KOPT-K1 (cell line): ENCODE results near the gene CMSS1.
"Not testable (repeated sequence)": the region's sequence is repeated elsewhere in the genome, so short reads cannot be mapped to it uniquely, and the experiment has no call there.

ENCODE experiments used
- H3K27ac ChIP-seq: fragments of 200-600 bp; sonication (generic); 2 replicates; pipeline ENCODE4 v1.5.1; 2016; ENCODE audit warnings: antibody characterized with exemption, mild to moderate bottlenecking, low read depth, low read length; ENCODE audit not compliant: poor library complexity, severe bottlenecking
- H3K36me3 ChIP-seq: fragments of 200-600 bp; sonication (generic); 2 replicates; pipeline ENCODE4 v1.5.1; 2017; ENCODE audit warnings: antibody characterized with exemption, mild to moderate bottlenecking, low read length, moderate library complexity; ENCODE audit not compliant: insufficient read depth
- H3K9me3 ChIP-seq: fragments of 200-600 bp; sonication (generic); 2 replicates; pipeline ENCODE4 v1.5.1; 2017; ENCODE audit warnings: antibody characterized with exemption, low read length, mild to moderate bottlenecking; ENCODE audit not compliant: insufficient read depth, poor library complexity, severe bottlenecking

The CMSS1 gene

GRCh38 chr3:100228247-100228646 lies 410.6 kb downstream of the CMSS1 start:
- no peak overlapping the region for H3K27ac ChIP-seq
- no peaks in the 10 kb centered on the region for H3K9me3 ChIP-seq
- no peaks in the 10 kb centered on the region for H3K36me3 ChIP-seq

- not testable (repeated sequence) for H3K36me3 ChIP-seq, H3K9me3 ChIP-seq, H3K27ac ChIP-seq
These were observed 411.5 kb downstream of the CMSS1 start for GRCh38 chr3:100229188-100229587.

- H3K9me3 ChIP-seq, result no peaks in the 10 kb centered on the region
- no peaks in the 10 kb centered on the region for H3K36me3 ChIP-seq
- no peak overlapping the region for H3K27ac ChIP-seq
These were observed 413.0 kb downstream of the CMSS1 start for GRCh38 chr3:100230710-100231109.
